LHCN-M2 (cell line): ENCODE data around the gene TRIM24. TPM values are rescaled to one million over a fixed set of nuclear protein-coding genes. Genes with fewer than 3 reads are reported as not detected.

ENCODE experiments used
- DNase-seq: peaks from one replicate; pipeline ENCODE4 v3.0.0-alpha.2; 2012; ENCODE audit warnings: low read depth
- total RNA-seq: library from RNA; depleted of rRNA; stranded (reverse); fragments of >200 nt; gene quantifications from 2 replicates; pipeline ENCODE4 v1.2.3, GENCODE V29; 2014

TRIM24 gene
- total RNA-seq, 1 experiment from 2014 or later, result 16.1 TPM

DNA sequence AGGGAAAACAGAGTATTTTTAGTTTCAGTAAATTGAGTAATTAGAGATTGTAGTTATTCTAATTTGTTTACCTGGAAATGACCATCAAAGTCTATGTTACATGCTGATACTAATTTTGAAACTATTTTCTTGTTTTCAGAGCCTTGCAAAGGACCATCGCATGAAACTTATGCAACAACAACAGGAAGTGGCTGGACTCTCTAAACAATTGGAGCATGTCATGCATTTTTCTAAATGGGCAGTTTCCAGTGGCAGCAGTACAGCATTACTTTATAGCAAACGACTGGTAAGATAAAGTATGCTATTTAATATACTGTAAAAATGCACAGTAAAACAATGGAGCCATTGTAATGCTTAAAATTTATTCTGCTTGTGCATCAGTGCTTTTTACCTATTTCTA, 78.5 kb downstream of the TRIM24 start:
- DNase-seq, result peak; percentile 47

DNA sequence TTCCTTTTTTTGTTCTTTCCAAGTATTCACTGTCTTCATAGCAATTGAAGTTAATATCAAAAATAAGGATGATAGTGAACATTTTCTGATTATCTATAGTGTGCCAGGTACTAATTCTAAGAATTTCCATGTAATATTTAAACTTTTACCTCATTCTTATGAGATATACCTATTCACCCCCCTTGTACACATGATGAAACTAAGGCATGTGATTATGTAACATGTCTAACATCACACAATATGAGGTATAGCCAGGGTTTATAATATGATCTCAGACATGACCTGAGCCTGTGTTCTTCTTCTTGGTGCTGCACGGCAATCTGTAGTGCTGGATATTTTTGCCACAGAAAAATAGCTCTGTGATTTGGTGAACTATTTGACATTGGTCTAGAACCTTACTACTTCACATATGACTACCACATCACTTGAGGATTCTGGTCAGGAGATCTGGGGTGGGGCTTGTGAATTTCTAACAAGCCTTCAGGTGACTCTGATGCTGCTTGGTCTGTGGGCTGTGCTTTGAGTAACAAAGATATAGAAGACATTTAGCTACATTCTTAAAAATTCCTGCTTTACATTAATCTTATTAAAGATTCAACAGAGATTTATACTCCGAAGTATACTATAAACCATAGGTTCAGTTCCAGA, 79.1 kb downstream of the TRIM24 start:
- no peak for DNase-seq

DNA sequence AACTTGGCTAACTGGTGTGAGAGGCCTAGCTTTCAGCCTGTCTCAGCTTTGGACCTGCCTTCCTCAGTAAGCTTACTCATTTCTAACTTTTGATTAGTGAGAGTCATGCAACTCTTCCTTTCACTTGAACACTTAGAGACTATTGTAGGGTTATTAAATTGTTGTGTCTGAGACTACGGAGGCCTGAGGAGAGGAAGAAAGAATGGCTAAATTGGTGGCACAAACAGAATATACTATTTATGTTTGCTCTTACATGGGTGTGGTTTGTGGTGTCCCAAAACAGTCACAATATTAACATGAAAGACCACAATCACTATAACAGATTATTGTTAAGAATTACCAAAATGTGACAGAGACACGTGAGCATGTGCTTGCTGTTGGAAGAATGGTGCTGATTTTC, 82.1 kb downstream of the TRIM24 start:
- no peak for DNase-seq

DNA sequence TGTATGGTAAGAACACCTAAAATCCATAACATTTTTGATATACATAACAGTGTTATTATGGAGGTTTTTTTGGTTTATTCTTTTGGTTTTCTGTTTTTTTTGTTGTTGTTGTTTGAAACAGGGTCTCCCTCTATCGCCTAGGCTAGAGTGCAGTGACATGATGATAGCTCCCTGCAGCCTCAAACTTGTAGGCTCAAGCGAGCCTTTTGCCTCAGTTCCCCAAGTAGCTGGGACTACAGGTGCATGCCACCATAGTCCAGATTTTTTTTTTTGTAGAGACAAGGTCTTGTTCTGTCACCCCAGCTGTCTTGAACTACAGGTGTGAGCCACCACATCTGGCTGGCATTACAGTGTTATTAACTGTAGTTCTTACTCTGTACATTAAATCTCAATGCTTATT, 83.7 kb downstream of the TRIM24 start:
- DNase-seq, result no peak

DNA sequence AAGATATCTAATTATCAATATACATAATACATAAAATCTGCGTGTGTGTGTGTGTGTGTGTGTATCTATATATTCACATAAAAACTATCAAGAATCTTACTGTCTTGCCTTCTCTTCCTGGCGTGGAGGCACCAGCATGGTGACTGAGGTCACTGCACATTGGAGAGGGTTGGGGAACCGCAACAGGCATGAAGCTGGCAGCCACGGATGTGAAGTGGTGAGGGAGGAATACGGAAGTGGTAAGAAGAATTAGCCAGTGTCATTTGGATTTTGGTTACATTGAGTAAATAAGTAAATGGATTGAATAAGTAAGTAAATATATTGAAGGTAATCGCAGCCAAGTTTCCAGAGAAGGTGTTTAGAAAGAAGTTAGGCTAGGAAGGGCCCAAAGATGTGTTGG, 85.1 kb downstream of the TRIM24 start:
- DNase-seq, result no peak

DNA sequence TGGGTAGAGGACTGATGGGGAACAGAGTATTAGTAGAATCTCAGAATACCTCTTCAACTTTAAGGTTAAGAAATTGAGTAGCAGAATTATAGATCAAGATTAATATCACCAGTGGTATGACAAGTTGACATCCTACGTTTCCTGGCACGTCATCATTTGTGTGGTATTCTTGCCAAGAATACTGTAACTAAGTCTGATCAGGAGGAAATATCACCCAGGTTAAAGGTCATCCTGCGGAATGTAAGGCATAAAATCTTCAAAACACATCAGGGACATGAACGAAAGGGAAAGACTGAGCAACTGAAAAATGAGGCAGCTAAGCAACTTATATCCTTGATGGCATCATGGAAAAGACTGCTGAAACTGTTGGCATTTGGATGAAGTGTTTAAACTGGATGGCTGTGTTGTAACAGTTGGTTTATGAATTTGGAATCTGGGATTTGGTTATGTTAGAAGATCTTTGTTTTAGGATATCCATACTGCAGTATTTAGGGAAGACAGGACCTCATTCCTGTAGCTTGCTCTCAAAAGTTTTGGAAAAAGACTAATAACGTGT, 86.1 kb downstream of the TRIM24 start:
- DNase-seq, result no peak

DNA sequence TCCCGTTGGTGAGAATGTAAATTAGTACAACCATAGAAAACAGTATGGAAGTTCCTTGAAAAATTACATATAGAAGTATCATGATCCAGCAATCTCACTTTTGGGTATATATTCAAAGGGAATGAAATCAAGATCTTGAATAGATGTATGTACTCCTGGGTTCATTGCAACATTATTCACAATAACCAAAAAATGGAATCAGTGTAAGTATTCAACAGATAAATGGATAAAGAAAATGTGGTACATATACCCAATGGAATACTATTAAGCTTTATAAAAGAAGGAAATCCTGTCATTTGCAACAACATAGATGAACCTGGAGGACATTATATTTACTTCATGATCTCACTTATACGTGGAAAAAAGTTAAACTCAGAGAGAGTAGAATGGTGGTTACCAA, 86.8 kb downstream of the TRIM24 start:
- no peak for DNase-seq

DNA sequence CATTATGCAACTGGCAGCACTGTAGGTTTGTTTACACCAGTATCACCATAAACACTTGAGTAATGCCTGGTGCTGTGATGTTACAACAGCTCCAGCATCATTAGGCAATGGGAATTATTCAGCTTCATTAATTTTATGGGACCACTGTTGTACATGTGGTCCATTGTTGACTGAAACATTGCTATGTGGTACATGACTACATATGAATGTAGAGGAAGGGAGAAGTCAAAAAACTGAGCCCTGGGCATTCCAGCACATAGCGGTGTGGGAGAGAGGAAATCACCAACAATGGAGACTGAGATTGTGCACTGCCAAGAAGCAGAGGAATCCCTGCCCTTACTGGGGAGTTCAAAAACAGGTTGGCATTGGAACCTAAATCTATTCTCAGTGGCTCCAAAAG, 89.0 kb downstream of the TRIM24 start:
- DNase-seq, result no peak

DNA sequence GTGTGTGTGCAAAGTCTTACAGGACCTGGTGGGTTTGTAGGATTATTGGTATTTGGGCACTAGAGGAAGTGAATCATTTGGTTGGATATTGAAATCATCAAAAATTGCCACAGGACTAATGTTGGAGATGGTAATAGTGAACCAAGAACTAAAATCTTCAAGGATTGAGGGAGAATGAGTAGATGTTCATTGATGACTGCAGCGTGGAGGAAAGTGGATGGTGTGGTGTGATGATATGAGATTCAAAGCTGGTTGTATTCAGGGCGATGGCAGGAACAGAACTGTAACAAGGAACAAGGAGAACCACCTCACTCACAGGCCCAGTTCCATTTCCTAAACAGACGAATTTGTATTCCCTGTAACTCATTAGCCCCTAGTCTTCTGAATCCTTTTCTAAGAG, 90.3 kb downstream of the TRIM24 start:
- no peak for DNase-seq

DNA sequence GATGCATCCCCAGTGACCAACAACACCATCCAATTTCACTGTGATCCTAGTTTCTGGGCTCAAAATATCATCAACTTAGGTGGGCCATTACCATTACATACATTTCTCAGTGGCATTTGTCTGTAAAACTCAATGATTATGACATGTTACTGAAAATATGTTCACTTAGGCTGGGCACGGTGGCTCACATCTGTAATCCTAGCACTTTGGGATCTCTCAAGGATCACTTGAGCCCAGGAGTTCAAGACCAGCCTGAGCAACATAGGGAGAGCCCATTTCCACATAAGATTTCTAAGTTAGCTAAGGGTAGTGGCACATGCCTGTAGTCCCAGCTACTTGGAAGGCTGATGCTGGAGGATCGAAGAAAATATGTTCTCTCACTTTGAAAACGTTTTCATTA, 91.0 kb downstream of the TRIM24 start:
- DNase-seq, result no peak

DNA sequence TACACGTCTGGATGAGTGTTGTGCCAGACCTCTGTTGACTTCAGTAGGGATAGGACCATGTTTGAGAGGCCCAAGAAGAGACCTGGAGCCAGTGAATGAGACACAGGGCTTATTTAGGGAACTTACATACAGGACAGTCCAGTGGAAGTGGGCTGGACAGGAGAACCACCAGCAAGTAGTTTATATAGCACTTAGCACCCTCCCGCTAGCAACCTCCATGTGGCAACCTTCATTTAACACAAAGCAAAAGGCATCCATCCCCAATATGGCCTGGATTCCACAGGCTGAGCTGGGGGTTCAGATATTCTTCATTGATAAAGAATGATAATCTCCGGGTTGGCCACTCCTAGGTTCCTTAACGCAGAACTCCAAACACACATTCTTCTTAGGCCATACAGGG, 93.7 kb downstream of the TRIM24 start:
- DNase-seq, result no peak

DNA sequence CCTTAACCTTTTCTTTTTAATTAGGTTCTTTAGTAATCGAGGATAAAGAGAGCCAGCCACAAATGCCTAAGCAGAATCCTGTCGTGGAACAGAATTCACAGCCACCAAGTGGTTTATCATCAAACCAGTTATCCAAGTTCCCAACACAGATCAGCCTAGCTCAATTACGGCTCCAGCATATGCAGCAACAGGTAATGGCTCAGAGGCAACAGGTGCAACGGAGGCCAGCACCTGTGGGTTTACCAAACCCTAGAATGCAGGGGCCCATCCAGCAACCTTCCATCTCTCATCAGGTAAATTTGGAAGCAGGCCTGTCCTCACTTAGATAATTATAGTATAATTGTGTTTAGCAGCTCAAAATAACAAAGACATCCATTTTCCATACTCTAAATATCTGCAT, 94.6 kb downstream of the TRIM24 start:
- DNase-seq, result no peak

DNA sequence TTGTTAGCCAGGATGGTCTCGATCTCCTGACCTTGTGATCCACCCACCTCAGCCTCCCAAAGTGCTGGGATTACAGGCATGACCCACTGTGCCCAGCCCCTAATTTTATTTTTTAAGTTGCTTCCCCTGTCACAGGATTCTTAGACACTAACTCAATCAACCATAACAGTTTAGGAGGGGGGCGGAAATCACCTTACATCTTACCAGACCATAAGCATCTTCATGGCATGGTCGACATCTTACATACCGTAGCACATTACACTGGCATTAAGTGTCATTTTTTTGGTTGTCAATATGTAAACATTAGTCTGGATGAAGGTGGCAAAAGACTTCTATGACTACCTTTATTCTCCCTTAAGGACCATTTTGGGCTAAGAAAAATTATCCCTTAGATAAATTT, 95.6 kb downstream of the TRIM24 start:
- no peak for DNase-seq

DNA sequence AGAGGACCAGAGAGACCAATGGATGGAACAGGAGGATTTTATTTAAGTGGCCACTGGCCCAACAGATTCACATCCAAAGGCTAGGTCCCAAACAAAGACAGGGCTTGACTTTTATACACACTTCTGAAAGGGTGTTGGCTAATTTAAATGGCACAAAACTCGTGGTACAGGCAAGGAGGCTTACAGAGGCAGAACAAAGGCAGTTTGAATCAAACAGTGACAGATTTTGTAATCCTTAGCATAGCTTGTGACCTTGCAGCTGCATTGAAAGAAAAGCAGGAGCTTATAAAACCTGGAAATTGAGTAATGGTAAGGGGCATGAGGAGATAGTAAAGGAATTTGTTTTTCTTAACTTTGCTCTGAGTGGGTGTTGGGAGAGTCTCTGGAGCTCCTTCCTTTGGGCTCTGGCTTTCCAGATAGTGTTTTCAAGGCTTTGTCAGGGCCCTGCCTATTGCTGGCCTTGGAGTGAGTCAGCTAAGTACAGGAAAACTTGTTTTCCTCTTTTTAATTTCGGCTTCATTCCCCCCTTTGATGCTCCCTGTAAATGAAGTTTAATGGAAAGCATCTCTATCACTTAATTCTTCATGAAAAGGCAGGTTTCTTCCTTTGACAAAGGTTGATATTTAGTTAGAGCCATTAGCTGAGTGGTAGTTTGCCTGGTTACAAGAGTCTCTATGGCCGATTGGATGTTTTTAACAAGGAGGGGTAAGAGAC, 96.9 kb downstream of the TRIM24 start:
- DNase-seq, result peak; percentile 8

DNA sequence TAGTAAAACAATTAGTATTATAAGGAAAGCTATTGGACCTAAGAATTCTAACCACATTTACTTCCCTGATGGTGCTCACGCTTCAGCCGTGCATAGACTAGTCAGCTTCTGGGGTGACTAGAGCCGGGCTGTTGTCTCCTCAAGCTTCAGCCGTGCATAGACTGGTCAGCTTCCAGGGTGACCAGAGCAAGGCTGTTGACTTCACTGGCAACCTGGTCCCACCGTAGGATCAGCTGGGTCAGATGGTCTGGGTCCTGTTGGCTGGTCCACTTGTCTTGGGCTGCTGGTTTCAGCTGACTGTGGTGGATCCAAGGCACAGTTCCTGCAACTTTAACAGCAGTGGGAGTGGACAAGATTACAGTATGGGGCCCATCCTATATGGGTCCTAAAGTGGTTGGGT, 99.4 kb downstream of the TRIM24 start:
- no peak for DNase-seq

DNA sequence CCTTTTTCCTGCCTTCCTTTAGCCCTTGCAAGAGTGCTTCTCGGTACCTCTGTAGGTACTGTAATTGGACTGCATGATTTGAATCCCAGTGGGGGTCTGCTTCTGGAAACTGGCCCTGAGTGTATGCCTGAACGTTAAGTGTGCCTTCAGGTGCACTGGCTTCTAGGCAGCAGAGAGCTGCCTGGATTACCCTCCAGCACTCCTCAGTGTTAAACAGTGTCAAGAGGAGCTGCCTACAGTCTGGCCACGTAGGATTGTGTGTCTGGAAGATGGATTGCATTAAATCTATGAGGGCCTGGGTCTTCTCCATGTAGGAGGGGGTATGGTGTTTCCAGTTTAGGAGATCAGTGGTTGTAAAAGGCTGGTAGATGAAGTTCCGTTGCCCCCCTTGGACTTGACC, 103.7 kb downstream of the TRIM24 start:
- no peak for DNase-seq

DNA sequence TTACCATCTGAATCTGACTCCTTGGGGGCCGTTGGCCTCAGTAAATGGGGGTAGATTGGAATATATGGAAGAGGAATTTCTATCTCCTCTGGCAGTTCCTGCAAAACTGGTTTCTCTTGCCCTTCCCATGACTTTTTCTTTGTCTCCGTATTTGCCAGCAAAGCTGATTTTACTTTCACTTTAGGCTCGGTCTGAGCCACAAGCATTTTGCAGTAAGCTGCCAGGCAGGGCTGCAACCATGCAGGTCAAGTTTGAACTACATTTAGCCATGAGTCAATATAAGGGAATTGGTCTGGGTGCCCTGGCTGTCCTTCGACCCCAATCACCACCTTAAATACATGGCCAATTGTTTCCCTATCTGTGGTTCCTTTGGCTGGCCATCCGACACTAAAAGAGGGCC, 104.3 kb downstream of the TRIM24 start:
- no peak for DNase-seq

DNA sequence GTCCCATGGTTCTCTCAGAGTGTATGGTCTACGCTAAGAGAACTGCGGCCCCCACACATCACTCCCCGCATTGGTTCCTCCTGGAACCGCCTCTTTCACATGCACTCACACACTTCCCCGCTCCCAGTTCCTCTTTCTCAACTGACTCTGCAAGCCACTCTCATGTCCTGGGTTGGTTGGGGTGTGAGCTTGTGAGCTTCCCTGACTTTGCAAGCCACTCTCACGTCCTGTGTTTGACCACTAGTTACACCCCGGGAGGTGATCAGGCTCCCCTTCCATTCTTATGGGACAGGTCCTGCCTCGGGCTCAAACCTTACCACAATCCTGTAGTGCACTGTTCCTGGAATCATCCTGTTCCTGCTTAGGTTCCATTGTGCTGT, 105.0 kb downstream of the TRIM24 start:
- DNase-seq, result no peak

DNA sequence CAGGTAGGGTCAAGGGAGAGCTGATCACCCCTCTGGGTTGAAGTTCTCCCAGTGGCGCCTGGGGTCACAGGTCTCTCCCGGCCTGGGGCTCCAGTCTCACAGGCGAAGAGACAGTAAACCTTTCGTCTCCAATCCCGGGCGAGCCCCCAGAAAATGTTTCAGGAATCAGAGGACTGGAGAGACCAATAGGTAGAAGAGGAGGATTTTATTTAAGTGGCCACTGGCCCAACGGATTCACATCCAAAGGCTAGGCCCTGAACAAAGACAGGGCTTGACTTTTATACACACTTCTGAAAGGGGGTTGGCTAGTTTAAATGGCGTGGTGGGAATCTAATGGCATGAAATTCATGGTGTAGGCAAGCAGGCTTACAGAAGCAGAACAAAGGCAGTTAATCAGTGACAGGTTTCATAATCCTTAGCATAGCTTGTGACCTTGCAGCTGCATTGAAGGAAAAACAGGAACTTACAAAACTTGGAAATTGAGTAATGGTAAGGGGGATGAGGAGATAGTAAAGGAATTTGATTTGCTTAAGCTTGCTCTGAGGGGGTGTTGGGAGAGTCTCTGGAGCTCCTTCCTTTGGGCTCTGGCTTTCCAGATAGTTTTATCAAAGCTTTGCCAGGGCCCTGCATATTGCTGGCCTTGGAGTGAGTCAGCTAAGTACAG, 105.5 kb downstream of the TRIM24 start:
- peak; percentile 38 for DNase-seq

DNA sequence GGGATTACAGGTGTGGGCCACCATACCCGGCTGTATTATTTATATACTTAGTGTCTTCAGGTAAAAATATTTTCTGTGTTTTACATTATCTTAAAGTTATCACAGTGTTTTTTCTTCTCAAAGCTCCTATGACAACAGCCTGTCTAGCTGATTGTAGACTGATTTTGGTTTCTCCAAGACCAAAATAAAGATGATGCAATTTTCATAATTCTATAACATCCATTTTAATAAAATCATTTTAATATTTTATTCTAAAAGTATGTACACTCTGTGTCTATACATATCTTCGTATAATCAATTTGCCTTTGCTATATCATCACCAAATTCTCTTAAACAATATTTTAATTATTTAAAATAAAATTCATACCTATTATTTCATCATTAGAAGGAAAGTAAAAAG, 108.6 kb downstream of the TRIM24 start:
- DNase-seq, result no peak

DNA sequence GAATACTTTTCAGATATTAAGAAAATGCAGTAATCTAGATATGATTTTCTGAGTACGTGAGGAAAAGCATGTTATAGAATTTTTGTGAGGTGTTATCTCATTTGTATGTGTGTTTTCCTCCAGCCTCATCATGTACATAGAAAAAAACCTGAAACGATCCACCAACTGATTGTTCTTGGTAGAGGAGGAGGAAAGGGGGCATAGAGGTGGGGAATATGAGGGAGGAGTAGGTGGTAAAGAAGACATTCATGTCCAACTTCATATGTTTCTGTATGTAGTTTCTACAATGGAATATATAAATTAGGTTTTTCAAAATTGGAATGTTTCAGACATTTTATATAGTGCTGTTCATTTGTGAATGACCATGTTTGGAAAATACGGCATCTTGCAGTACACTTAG, 109.4 kb downstream of the TRIM24 start:
- no peak for DNase-seq

DNA sequence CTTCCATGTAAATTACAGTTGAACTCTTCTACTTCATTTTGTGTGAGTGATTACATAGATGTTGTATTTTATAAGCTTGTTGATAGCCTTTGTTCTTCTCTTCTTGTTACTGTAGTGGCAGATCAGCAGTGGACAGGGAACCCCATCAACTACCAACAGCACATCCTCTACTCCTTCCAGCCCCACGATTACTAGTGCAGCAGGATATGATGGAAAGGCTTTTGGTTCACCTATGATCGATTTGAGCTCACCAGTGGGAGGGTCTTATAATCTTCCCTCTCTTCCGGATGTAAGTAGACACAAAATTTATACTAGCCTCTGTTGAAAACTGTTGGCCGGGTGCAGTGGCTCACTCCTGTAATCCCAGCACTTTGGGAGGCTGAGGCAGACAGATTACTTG, 110.7 kb downstream of the TRIM24 start:
- DNase-seq, result no peak

DNA sequence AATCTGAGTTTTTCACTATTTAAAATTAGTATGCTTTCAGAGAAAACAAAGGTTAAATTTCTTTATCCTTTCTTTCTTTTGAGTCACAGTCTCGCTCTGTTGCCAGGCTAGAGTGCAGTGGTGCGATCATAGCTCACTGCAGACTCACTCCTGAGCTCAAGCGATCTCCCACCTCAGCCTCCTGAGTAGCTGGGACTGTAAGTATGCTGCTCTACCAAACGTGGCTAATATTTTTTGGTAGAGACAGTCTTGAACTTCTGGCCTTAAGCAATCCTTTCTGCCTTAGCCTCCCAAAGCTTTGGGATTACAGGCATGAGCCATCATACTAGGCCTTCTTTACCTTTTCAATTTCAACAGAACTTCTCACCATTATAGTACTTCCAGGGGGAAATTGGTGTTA, 113.7 kb downstream of the TRIM24 start:
- DNase-seq, result no peak
